PC-3 (cell line): ENCODE results near the gene KAZN.

Experiments
- EZH2 ChIP-seq: fragments of 300-600 bp; sonication (generic); IDR thresholded peaks from one replicate; pipeline ENCODE4 v1.6.1; 2017; ENCODE audit warnings: antibody characterized with exemption, mild to moderate bottlenecking, low read length; ENCODE audit not compliant: unreplicated experiment
- EZH2phosphoT487 ChIP-seq: fragments of 300-600 bp; sonication (generic); IDR thresholded peaks from 2 replicates; pipeline ENCODE4 v1.6.1; 2018; ENCODE audit warnings: mild to moderate bottlenecking, antibody characterized with exemption, low read length, borderline replicate concordance
- TF ChIP-seq, protein P1 (sequence below): fragments of 300-600 bp; sonication (generic); conservative IDR thresholded peaks from 2 replicates; pipeline ENCODE4 v1.5.1; 2017; ENCODE audit warnings: antibody characterized with exemption, low read depth, mild to moderate bottlenecking, low read length

DNA sequence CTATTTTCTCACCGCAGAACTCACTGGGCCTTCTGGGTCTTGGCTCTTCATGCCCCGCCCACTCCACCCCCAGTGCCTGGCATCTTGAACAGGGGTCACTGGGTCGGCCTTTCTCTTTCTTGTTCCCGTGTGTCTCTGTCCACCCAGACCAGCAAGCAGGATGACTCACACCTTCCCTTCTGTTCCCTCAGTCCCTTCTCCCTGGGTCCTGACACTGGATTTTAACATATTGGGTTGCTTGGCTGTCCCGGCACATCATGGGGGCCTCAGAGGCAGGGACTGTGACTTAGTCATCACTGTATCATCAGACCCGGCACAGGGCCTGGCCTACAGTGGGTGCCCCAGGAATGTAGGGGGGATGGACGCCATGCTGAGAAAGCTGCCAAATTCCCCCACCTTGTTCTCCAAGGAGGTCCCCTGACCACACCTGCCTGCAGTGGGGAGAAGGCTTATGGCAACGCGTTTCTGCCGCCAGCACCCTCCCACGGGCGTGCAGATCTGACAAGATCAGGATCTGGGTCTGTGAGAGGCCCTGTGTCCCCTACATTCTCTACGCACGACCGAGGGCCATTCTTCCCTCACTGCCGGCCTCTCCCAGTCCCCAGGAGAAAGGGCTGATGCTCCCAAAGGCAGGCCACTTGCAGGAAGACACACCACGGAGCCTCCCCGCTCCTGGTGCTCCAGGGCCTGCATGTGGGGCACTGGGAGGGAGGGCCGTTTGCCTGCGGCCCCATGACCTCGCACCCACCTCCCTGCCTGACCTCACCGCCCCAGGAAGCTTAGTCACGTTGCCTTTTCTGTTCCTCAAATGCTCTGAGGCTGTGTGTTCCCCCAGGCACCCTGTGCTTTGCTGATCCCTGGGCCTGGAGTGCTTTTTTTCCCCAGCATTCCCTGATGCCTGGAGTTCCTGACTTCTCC is 397.9 kb downstream of the KAZN start:
- TF ChIP-seq, protein P1, sequence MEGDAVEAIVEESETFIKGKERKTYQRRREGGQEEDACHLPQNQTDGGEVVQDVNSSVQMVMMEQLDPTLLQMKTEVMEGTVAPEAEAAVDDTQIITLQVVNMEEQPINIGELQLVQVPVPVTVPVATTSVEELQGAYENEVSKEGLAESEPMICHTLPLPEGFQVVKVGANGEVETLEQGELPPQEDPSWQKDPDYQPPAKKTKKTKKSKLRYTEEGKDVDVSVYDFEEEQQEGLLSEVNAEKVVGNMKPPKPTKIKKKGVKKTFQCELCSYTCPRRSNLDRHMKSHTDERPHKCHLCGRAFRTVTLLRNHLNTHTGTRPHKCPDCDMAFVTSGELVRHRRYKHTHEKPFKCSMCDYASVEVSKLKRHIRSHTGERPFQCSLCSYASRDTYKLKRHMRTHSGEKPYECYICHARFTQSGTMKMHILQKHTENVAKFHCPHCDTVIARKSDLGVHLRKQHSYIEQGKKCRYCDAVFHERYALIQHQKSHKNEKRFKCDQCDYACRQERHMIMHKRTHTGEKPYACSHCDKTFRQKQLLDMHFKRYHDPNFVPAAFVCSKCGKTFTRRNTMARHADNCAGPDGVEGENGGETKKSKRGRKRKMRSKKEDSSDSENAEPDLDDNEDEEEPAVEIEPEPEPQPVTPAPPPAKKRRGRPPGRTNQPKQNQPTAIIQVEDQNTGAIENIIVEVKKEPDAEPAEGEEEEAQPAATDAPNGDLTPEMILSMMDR: no peak
- TF ChIP-seq EZH2: no peak
- TF ChIP-seq EZH2phosphoT487: no peak
